Activated naive CD4-positive, alpha-beta T cell treated with Interleukin-2 at 50 U/mL for 16 hours (primary cell): ENCODE results near the gene XPO5.
"Not testable (repeated sequence)": the region's sequence is repeated elsewhere in the genome, so short reads cannot be mapped to it uniquely, and the experiment has no call there.

Experiments used
- DNase-seq: peaks from one replicate; pipeline ENCODE4 v3.0.0-alpha.2; 2020

XPO5 gene

GRCh38 chr6:43516367-43516696 is 59.5 kb downstream of the XPO5 start:
- DNase-seq, result no peak

GRCh38 chr6:43515808-43516207 is 60.0 kb downstream of the XPO5 start:
- DNase-seq, result no peak

DNA sequence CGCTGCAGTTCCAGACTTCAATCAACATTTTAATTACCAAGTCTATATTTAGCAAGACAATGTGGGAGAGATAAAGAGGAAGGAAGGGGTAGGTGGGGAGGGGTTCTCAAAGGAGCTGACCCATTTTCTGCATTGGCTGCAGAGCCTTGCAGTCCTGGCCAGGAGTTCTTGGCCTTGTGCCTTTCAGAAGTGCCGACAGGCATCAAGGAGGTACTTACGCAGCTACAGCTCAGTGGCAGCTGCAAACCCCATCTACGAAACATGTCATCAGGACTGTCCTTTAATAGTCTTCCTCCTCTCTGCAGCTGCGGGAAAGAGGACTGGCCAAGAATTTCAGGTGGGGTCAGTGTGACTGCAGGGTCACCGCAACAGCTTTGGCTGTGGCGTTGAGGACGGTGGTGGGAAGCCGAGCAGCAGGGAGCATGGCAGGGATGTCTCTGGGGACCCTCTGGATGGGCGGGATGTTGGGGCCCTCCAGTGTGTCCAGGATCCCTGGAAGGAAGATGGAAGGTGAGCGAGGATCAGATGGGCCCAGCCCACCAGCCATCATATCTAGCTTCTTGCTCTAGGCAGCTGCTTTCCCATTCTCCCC is 63.9 kb downstream of the XPO5 start:
- DNase-seq, result no peak

DNA sequence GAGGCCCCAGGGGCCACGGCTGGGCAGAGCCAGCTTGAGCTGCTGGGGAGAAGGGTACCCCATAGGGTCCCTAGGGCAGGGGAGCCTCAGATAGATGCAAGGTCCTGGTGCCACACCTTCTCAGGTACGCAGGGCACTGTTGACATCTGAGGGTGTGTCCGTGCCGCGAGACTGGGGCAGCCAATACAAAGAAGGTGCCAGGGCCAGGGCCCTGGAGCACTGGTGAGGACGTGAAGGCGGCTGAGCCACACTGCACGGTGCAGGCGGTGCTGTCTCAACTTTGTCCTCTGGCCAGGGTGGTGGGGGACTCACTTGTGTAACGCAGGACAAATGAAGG is 65.0 kb downstream of the XPO5 start:
- no peak for DNase-seq

DNA sequence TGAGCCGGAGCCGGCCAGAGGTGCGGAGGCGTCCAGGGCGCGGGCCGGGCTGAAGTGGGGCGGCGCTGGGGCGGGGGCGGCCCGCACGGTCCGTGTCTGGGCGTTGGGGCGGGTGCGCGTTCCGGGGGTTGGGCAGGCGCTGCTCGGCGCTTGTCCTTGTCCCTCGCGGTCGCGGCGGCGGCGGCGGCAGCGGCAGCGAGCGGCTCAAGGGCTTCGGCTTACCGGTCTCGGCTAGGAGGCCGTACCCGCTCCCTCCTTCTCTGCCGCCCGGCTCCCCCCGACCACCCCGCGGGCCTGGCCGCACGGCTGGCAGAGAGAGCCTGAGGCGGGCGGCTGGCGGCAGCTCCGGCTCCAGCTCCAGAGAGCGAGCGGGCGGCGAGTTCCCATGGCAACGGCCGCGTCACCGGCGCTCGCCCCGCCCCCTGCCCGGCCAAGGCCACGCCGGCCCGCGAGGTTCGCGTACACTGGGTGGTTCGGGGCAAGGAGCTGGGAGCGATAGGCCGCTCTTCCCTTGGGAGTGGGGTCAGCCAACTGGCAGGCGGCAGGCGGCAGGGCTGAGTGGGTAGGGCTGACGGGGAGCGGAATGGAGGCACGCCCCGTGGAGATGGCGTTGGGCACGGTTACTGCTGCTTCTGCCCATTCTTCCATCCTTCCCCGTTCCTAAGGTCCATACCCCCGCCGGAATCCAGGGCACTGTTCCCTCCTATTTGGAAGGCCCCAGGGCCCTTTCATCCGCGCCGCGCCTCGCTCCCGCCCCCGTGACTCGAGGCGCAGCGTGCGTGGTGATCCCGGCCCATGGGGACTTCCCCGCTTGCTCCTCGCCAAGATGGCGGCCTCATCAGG is 65.6 kb downstream of the XPO5 start, which contains the start of gene LRRC73:
LRRC73 (minus strand) TSS at position 363 of the 843 bp plus-strand sequence. CDS start 561 bp downstream, outside the sequence.
- DNase-seq, result peak; percentile 84

DNA sequence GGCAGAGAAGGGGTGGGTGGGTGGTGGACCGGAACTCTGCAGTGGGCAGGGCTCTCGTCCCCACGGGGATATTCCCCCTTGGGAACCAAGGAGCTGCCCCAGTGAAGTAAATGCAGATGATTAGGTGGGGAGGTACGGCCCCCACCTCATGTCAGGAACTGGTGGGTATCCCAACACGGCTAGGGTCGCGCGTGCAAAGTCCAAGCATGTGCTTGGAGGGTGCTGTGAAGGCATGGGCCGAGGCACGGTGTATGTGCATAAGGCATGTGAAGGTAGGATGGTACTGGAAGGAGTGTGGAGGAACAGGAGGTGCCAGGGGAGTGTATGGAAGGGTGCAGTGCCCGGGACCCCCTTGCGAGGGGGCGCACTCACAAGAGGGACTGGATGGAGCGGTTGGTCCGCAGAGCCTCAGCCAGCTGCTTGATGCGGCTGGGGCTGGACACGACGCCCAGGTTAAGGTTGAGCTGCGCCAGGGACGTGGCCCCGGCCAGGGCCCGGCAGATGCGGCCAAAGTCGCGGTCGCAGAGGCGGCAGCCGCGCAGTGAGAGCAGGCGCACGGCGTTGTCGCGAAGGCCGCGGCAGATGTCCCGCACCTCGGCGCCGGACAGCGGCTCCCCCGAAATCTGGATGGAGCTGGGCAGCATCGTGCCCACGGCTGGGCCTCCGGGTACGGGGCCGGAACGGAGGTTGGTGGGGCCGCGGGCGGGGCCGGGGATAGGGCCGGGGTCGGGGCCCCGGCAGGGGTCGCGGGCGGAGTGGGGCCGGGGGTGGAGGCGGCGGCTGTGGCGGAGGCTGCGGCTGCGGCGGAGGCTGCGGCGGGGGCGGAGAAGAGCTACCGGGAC is 66.5 kb downstream of the XPO5 start:
- no peak for DNase-seq

GRCh38 chr6:43508481-43509141 is 67.2 kb downstream of the XPO5 start:
- DNase-seq, result no peak

- DNase-seq, result peak; percentile 81
These were observed 69.0 kb downstream of the XPO5 start for GRCh38 chr6:43506667-43507471.

DNA sequence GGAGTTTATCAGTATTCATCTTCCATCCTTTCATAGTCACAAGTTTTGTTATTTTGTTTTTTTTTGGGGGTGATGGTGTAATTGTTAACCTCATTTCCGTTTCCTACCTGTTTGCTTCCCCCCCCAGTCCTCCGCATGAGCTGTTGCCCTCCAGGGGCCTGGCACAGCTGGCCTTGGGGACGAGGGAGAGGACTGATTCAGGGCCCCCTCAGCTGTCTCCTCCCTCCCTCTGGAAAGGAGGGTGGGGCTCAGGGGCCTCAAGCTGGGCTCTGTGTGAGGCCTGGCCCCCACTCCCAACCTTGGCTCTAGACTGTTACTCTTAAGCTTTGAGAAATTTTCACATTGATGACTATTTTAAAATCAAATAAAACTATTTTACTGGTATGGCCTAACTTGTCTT is 69.7 kb downstream of the XPO5 start:
- DNase-seq, result no peak

- DNase-seq, result no peak
These were observed 70.1 kb downstream of the XPO5 start for GRCh38 chr6:43505718-43506117.

DNA sequence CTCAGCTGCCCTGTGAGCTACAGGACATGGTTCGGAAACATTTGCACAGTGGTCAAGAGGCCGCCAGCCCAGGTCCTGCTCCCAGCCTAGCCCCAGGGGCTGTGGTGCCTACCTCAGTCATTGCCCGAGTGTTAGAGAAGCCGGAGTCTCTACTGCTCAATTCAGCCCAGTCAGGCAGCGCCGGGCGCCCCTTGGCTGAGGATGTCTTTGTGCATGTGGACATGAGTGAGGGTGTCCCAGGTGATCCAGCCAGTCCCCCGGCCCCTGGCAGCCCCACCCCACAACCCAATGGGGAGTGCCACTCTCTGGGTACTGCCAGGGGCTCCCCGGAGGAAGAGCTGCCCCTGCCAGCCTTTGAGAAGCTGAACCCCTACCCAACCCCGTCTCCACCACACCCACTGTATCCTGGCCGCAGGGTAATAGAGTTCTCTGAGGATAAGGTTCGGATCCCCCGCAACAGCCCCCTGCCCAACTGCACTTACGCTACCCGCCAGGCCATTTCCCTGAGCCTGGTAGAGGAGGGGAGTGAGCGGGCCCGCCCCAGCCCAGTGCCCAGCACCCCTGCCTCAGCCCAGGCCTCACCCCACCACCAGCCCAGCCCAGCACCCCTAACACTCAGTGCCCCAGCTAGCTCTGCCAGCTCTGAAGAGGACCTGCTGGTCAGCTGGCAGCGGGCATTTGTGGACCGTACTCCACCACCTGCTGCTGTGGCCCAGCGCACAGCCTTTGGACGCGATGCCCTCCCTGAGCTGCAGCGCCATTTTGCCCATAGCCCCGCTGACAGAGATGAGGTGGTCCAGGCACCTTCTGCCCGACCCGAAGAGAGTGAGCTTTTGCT is 70.9 kb downstream of the XPO5 start:
- no peak for DNase-seq

GRCh38 chr6:43503443-43503842 is 72.4 kb downstream of the XPO5 start:
- no peak for DNase-seq

DNA sequence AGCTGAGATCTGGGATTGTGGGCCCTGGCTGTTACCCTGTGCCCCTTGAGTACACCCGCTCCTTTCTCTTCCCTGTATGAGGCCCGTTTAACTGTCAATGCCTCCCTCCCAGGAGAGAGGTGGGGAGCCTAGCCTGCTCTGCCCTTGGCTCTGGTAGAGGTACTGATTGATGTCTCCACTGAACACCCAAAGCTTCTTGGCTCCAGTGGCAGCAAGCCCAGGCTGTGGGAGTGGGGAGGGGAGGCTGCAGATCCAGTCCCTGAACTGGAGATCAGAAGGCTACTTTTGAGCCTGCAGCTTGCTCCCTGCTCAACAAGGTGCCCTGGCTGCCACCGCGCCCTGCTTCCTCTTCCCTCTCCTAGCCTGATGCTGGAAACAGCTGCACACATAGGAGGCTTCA is 73.2 kb downstream of the XPO5 start:
- no peak for DNase-seq

DNA sequence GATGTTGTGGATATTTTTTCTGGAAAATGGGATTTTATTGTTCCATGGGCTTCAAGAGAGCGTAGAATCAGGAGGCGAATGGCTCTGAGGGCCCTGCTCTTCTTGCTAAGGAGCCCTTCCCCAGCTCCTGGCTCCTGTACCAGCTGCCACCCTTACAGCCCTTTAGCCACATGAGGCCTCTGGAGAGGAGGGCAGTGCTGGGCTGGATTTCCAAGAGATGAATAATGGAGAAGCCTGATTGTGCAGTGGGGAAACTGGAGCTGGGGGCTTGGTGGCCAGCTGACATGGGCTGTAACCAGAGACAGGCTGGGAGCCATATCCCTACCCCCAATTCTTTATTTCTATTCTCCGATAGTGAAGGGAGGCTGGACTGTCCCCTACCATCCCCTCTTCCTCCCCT is 74.9 kb downstream of the XPO5 start:
- DNase-seq, result no peak

GRCh38 chr6:43499028-43499815 is 76.6 kb downstream of the XPO5 start:
- no peak for DNase-seq

DNA sequence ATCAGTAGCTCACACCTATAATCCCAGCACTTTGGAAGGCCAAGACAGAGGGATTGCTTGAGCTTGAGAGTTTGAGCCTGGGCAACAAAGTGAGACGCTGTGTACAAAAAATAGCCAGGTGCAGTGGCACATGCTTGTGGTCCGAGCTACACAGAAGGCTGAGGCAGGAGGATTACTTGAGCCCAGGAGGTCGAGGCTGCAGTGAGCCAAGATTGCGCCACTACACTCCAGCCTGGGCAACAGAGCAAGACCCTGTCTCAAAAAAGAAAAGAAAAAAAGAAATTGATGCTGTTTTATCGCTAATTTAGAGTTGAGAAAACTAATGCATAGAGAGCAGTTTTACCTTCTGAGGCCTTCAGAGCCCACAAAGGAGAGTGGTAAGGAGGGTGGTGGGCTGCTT is 77.5 kb downstream of the XPO5 start:
- DNase-seq, result not testable (repeated sequence)

DNA sequence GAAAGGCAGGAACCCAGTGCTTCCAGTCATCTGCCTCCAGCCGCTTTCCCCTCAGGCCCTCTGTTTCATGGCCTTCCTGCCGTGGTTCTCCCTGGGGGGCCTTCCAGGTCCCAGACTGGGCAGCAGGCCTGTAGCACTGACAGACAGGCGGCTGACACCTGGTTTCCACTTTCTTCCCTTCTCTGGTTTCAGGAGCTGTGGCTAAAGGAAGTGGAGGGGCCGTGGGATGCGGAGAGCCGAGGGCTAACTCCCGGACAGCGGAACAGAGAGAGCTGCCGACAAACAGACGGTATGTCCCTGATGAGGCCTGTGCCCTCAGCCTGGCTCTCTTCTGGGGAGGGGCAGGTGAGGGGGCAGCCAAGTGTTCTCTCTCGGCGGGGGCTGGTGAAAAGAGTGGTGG is 78.1 kb downstream of the XPO5 start:
- DNase-seq, result no peak

- no peak for DNase-seq
These were observed 78.8 kb downstream of the XPO5 start for GRCh38 chr6:43497129-43497396.

DNA sequence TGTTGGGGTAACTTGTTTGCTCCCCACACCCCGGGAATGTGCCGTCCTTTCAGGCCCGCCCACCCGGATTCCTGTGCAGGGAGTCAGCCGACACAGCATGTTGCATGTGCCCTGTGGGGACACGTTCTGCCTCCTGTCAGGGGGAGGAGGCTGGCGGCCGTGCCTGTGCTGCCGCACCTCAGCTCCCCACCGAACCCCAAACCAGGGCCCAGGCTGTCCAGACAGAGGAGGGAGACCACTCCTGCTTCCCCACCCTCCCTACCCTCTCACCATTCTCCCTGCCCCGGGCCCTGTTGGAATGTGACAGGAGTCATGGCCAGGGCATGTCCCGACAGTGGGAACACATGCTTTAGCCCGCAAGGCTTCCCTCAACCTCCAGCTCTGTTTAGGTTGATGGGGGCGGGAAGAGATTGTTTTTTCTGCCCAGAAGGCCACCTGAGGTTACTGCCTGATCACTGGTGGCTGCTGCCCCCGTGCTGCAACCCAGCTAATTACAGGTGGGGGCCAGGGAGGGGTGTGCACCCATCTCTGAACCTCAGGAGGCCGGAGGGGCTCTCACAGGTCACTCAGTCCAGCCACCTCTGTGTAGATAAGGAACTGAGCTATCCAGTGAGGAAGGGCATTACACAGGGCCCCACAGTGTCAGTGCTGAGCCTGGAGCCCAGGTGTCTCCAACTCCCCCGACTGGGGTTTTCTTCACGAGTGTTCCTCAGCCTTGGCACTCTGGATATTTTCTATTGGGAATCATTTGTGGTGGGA is 79.3 kb downstream of the XPO5 start:
- DNase-seq, result no peak

- no peak for DNase-seq
These were observed 80.4 kb downstream of the XPO5 start for GRCh38 chr6:43495409-43495941.
